Osteocyte (in vitro differentiated cells): ENCODE data around the gene TTC31. TPM values are rescaled to one million over a fixed set of nuclear protein-coding genes. Genes with fewer than 3 reads are reported as not detected.

ENCODE experiments used
- DNase-seq: peaks from one replicate; pipeline ENCODE4 v3.0.0; 2021; ENCODE audit warnings: mixed read lengths; ENCODE audit not compliant: unreplicated experiment; ENCODE audit errors: extremely low spot score
- H3K27ac Mint-ChIP-seq: one replicate; pipeline ENCODE4 v1.8.0; 2021; ENCODE audit warnings: mild to moderate bottlenecking, mixed read lengths; ENCODE audit not compliant: unreplicated experiment
- H3K27me3 Mint-ChIP-seq: one replicate; pipeline ENCODE4 v1.8.0; 2021; ENCODE audit warnings: mixed read lengths; ENCODE audit not compliant: unreplicated experiment
- H3K36me3 Mint-ChIP-seq: one replicate; pipeline ENCODE4 v1.8.0; 2021; ENCODE audit warnings: mixed read lengths; ENCODE audit not compliant: unreplicated experiment
- H3K4me1 Mint-ChIP-seq: one replicate; pipeline ENCODE4 v1.8.0; 2021; ENCODE audit warnings: mixed read lengths; ENCODE audit not compliant: unreplicated experiment
- H3K4me3 Mint-ChIP-seq: one replicate; pipeline ENCODE4 v1.8.0; 2021; ENCODE audit warnings: mild to moderate bottlenecking, moderate library complexity, mixed read lengths; ENCODE audit not compliant: unreplicated experiment
- H3K9me3 Mint-ChIP-seq: one replicate; pipeline ENCODE4 v1.8.0; 2021; ENCODE audit warnings: mixed read lengths; ENCODE audit not compliant: unreplicated experiment
- CTCF ChIP-seq: fragments of 200-600 bp; sonication (generic); IDR thresholded peaks from 2 replicates; pipeline ENCODE4 v1.5.0; 2021; ENCODE audit warnings: antibody characterized with exemption, mild to moderate bottlenecking, moderate library complexity
- total RNA-seq: library from RNA; stranded (reverse); gene quantifications from 2 replicates; pipeline ENCODE4 v1.2.1, GENCODE V29; 2021

TTC31 gene
- total RNA-seq, 1 donor from 2014 or later: 24.2 TPM

GRCh38 chr2:74497777-74498499 is 15.1 kb downstream of the TTC31 start:
- TF ChIP-seq CTCF: no peak
- peaks cover 36% of the 10 kb centered on the region for H3K4me1 Mint-ChIP-seq
- no peak for DNase-seq
- no peak overlapping the region for H3K27ac Mint-ChIP-seq
- no peaks in the 10 kb centered on the region for H3K9me3 Mint-ChIP-seq
- peaks cover 18% of the 10 kb centered on the region for H3K36me3 Mint-ChIP-seq
- peak overlapping the region; percentile 76 for H3K4me3 Mint-ChIP-seq
- peaks cover 39% of the 10 kb centered on the region for H3K27me3 Mint-ChIP-seq

- peaks cover 43% of the 10 kb centered on the region for H3K4me1 Mint-ChIP-seq
- peak overlapping the region; percentile 76 for H3K4me3 Mint-ChIP-seq
- no peak for DNase-seq
- H3K9me3 Mint-ChIP-seq: no peaks in the 10 kb centered on the region
- peaks cover 39% of the 10 kb centered on the region for H3K27me3 Mint-ChIP-seq
- TF ChIP-seq CTCF: no peak
- H3K27ac Mint-ChIP-seq: peak overlapping the region; percentile 40
- H3K36me3 Mint-ChIP-seq: peaks cover 12% of the 10 kb centered on the region
These were observed 15.8 kb downstream of the TTC31 start for GRCh38 chr2:74498500-74499266.

- Mint-ChIP-seq H3K9me3 (no peaks in the 10 kb centered on the region), H3K4me3 (peak within 1 kb of the TSS; percentile 76), H3K27me3 (peaks cover 39% of the 10 kb centered on the region), H3K27ac (peak within 1 kb of the TSS; percentile 40), H3K36me3 (peaks cover 8% of the 10 kb centered on the region), H3K4me1 (peaks cover 51% of the 10 kb centered on the region)
- no peak for TF ChIP-seq CTCF
- DNase-seq: no peak
These were observed 16.5 kb downstream of the TTC31 start, which contains the start of gene LBX2 for GRCh38 chr2:74499267-74499939. Gene LBX2 (minus strand): TSS chr2:74499603. CDS start chr2:74499537, 66 bp downstream.

- DNase-seq: no peak
- peaks cover 57% of the 10 kb centered on the region for H3K4me1 Mint-ChIP-seq
These were observed 17.2 kb downstream of the TTC31 start for GRCh38 chr2:74499940-74500577.

More at GRCh38 chr2:74499940-74500577, 17.2 kb downstream of the TTC31 start:
- Mint-ChIP-seq H3K27ac (no peak overlapping the region), H3K36me3 (peaks cover 14% of the 10 kb centered on the region), H3K27me3 (peaks cover 39% of the 10 kb centered on the region), H3K9me3 (no peaks in the 10 kb centered on the region), H3K4me3 (peak overlapping the region; percentile 10)
- no peak for TF ChIP-seq CTCF
